Central memory CD8-positive, alpha-beta T cell (primary cell): Measurements from ENCODE around the gene REX1BD.

Experiments used
- ATAC-seq: fragments of 150-1000 bp; cut with Tn5 transposase; replicated peaks from 2 replicates; pipeline ENCODE4 v1.10.0; 2022; ENCODE audit warnings: mild to moderate bottlenecking, moderate FRiP score, moderate number of reproducible peaks; ENCODE audit not compliant: poor library complexity, severe bottlenecking; ENCODE audit errors: extremely low read depth
- DNase-seq, 2 donors: peaks; one replicate each; pipeline ENCODE4 v3.0.0; 2021; ENCODE audit warnings: low spot score in 2 of 2
- H3K27ac Mint-ChIP-seq: one replicate; pipeline ENCODE4 v1.8.0; 2022; ENCODE audit warnings: low read depth, mild to moderate bottlenecking, moderate library complexity, mixed read lengths
- H3K27me3 Mint-ChIP-seq: one replicate; pipeline ENCODE4 v1.8.0; 2022; ENCODE audit warnings: mixed read lengths
- H3K36me3 Mint-ChIP-seq: one replicate; pipeline ENCODE4 v1.8.0; 2022; ENCODE audit warnings: mild to moderate bottlenecking, moderate library complexity, mixed read lengths; ENCODE audit not compliant: insufficient read depth
- H3K4me1 Mint-ChIP-seq: one replicate; pipeline ENCODE4 v1.8.0; 2022; ENCODE audit warnings: mixed read lengths
- H3K4me3 Mint-ChIP-seq: one replicate; pipeline ENCODE4 v1.8.0; 2022; ENCODE audit warnings: mild to moderate bottlenecking, moderate library complexity, mixed read lengths
- H3K9me3 Mint-ChIP-seq: one replicate; pipeline ENCODE4 v1.8.0; 2022; ENCODE audit warnings: mixed read lengths

The REX1BD gene

DNA sequence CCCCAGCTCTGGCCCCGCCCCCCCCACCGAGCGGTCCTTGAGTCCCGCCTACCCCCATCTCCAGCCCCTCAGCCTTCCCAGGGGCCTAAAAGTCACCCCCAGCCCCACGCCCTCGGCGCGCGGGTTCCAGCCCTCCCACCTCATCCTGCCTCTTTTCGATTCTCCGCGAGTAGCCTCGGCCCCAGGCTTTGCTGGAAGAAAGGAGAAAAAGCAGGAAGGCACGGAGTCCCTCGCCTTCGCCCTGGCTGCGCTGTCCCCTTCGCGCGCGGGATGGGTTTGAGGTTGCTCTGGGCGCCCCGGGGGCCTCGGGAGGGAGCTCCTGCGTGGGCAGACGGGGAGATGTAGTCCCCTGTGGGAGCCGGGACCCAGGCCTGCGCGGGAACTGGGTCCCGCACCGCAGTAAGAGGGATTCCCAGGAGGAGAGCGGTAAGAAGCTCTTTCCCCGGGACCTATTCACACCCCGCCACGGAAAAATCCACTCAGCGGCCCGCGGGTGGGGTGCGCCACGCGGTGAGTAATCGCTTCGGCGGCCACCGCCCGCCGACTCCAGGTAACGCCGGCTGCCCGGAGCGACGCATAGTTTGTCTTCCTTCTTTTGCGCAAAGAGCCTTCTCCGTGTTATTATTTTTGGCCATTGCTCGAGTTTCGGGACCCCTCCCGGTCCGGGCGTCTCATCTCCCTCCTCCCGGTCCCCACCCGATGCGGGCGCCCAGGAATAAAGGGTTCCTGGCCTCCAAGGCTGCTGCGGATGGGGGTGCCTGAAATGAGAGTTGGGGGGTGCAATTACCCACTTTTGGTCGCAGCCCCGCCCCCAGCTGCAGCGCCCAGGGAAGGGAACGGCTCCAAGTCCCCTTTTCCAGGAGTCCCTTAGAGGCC, 18.9 kb downstream of the REX1BD start:
- Mint-ChIP-seq H3K27me3 (peaks cover 81% of the 10 kb centered on the region), H3K4me3 (peak overlapping the region; percentile 37), H3K27ac (peak overlapping the region; percentile 35), H3K36me3 (peaks cover 3% of the 10 kb centered on the region), H3K4me1 (peaks cover 23% of the 10 kb centered on the region), H3K9me3 (no peaks in the 10 kb centered on the region)
- ATAC-seq: no peak
- DNase-seq: no peak

- peak overlapping the region; percentile 35 for H3K27ac Mint-ChIP-seq
- H3K9me3 Mint-ChIP-seq: no peaks in the 10 kb centered on the region
- H3K27me3 Mint-ChIP-seq: peaks cover 81% of the 10 kb centered on the region
- H3K4me1 Mint-ChIP-seq: peaks cover 23% of the 10 kb centered on the region
- peak overlapping the region; percentile 25 for H3K4me3 Mint-ChIP-seq
- H3K36me3 Mint-ChIP-seq: peaks cover 5% of the 10 kb centered on the region
- DNase-seq (no peak), ATAC-seq (no peak)
Measured at GRCh38 chr19:18608102-18608804, 19.7 kb downstream of the REX1BD start.

- H3K4me1 Mint-ChIP-seq: peaks cover 26% of the 10 kb centered on the region
- no peak overlapping the region for H3K4me3 Mint-ChIP-seq
- no peak overlapping the region for H3K27ac Mint-ChIP-seq
- ATAC-seq: no peak
- H3K9me3 Mint-ChIP-seq: no peaks in the 10 kb centered on the region
- peaks cover 84% of the 10 kb centered on the region for H3K27me3 Mint-ChIP-seq
- H3K36me3 Mint-ChIP-seq: peaks cover 6% of the 10 kb centered on the region
- DNase-seq: no peak
Measured at GRCh38 chr19:18608805-18609716, 20.5 kb downstream of the REX1BD start.

GRCh38 chr19:18609717-18610051, 21.1 kb downstream of the REX1BD start:
- peaks cover 86% of the 10 kb centered on the region for H3K27me3 Mint-ChIP-seq
- peaks cover 6% of the 10 kb centered on the region for H3K36me3 Mint-ChIP-seq
- DNase-seq (no peak), ATAC-seq (no peak)
- H3K4me3 Mint-ChIP-seq: no peak overlapping the region
- no peak overlapping the region for H3K27ac Mint-ChIP-seq
- H3K4me1 Mint-ChIP-seq: peaks cover 26% of the 10 kb centered on the region
- no peaks in the 10 kb centered on the region for H3K9me3 Mint-ChIP-seq

- no peak for DNase-seq
- Mint-ChIP-seq H3K4me1 (peaks cover 24% of the 10 kb centered on the region), H3K4me3 (no peak overlapping the region), H3K27me3 (peaks cover 86% of the 10 kb centered on the region), H3K27ac (no peak overlapping the region), H3K36me3 (peaks cover 5% of the 10 kb centered on the region), H3K9me3 (no peaks in the 10 kb centered on the region)
- ATAC-seq: no peak
Measured at GRCh38 chr19:18610245-18610555, 21.6 kb downstream of the REX1BD start.

- peaks cover 3% of the 10 kb centered on the region for H3K36me3 Mint-ChIP-seq
- peak overlapping the region; percentile 54 for H3K4me3 Mint-ChIP-seq
- no peaks in the 10 kb centered on the region for H3K9me3 Mint-ChIP-seq
- H3K27ac Mint-ChIP-seq: no peak overlapping the region
- H3K27me3 Mint-ChIP-seq: peaks cover 86% of the 10 kb centered on the region
- H3K4me1 Mint-ChIP-seq: peaks cover 20% of the 10 kb centered on the region
- DNase-seq: no peak
- ATAC-seq: no peak
Measured at GRCh38 chr19:18610556-18611326, 22.1 kb downstream of the REX1BD start.

DNA sequence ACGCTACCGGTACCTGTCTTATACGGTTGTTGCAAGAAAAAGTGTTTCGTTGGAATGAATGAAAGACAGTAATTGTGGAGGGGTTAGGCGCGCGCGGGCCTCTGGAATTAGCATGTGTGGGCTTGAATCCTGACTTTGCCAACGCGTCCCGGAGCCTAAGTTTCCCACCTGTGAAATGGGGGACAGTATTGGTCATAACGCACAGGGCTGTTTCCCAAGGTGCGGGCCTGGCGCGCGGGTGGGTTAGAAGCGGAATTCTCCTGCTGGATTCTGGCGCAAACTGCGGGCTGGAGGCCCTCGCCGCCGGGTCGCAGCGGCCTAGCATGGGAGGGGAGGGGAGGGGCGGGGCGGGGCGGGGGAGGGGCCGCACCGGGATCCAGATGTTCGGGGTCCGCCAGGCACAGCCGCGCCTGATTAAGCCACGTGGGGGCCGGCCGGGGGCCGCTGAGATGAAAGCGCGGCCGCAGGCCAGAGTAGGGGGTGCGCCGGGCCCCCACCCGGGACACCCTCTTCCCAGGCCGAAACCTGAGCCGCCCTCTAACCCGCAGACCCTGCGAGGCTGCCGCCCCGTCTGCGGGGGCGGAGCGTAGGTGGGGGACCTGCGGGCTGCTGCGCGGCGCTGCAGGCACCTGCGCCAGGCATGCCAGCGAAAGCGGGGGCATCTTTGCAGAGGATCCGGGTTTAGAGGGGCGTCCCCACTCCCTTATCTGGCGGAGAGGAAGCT, 22.9 kb downstream of the REX1BD start:
- Mint-ChIP-seq H3K4me1 (peaks cover 20% of the 10 kb centered on the region), H3K27ac (no peak overlapping the region), H3K36me3 (peaks cover 3% of the 10 kb centered on the region), H3K4me3 (peak overlapping the region; percentile 76), H3K27me3 (peaks cover 93% of the 10 kb centered on the region), H3K9me3 (no peaks in the 10 kb centered on the region)
- no peak for DNase-seq
- peak; percentile 34 for ATAC-seq

DNA sequence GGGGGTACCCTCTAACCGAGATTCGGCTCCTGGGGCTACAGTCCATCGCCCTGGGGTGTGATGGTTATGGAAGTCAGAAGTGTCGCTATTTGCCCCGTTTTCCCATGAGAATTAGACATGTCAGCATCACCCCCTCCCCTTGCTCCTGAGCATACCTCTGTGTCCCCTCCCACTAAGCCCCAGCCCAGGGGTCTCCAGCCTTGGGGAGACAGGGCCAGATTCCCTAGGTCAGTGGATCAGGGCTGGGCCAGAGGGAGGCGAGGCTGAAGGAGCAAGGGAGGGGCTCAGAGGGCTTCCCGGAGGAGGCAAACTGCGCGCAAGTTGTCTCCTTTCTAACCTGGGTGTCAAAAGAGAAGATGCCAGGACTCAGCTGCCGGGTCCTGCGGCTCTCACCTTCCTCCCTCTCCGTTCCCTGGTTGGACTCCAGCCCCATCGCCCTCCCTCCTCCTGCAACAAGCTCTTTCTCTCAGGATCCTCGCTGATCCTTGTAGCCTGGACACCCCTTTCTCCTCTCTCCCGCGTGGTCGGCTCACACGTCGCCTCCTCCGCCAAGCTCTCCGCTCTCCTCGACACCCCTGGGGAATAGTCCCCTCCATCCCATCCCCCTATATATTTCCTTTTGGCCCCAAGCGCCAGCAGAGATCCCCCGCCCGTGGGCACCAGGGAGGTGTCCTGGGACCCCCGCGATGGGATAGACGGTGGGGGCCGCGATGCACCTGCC, 23.6 kb downstream of the REX1BD start:
- Mint-ChIP-seq H3K4me3 (peak overlapping the region; percentile 76), H3K9me3 (no peaks in the 10 kb centered on the region), H3K27ac (no peak overlapping the region), H3K4me1 (peaks cover 20% of the 10 kb centered on the region), H3K27me3 (peaks cover 99% of the 10 kb centered on the region), H3K36me3 (peaks cover 3% of the 10 kb centered on the region)
- DNase-seq: no peak
- ATAC-seq: no peak

DNA sequence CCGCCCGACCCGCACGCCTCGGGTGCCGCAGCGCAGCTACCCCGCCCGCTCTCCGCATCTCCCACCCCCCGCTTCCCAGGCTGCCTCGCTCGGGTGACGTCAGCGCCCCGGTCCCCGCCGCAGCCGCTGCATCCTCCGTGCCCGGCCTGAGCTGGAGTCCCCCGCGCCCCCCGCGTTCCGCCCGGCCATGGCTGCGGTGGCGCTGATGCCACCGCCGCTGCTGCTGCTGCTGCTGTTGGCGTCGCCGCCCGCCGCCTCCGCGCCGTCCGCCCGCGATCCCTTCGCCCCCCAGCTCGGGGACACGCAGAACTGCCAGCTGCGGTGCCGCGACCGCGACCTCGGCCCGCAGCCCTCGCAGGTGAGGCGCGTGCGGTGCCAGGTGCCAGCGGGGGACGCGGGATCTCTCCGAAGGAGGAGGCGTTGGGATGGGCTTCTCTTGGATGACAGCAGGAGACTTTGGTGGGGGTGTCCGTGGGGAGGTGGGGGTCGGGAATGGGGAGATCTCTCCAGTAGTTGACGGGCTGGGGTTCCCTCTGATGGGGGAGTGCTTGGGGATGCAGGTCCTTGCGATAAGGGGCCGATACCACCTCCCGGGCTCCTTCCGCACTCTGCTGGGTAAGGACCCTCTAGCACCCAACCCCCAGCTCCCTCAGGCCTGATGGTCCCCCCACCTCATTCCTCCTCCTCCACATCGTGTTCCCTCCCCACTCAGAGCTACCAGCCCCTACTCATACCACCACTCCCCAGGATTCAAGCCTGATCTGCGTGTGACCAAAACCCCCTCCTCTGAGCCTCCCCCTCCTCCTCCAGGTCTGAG, 24.4 kb downstream of the REX1BD start, which contains the start of gene TMEM59L:
TMEM59L (plus strand) TSS at position 99 of the 817 bp plus-strand sequence; CDS start at position 188, 89 bp downstream.
- ATAC-seq (peak; percentile 52), DNase-seq (peak in 1 of 2 donors; percentile 23)
- peaks cover 99% of the 10 kb centered on the region for H3K27me3 Mint-ChIP-seq
- H3K4me3 Mint-ChIP-seq: peak within 1 kb of the TSS; percentile 76
- H3K36me3 Mint-ChIP-seq: peaks cover 3% of the 10 kb centered on the region
- H3K27ac Mint-ChIP-seq: no peak within 1 kb of the TSS
- H3K9me3 Mint-ChIP-seq: no peaks in the 10 kb centered on the region
- H3K4me1 Mint-ChIP-seq: peaks cover 20% of the 10 kb centered on the region

DNA sequence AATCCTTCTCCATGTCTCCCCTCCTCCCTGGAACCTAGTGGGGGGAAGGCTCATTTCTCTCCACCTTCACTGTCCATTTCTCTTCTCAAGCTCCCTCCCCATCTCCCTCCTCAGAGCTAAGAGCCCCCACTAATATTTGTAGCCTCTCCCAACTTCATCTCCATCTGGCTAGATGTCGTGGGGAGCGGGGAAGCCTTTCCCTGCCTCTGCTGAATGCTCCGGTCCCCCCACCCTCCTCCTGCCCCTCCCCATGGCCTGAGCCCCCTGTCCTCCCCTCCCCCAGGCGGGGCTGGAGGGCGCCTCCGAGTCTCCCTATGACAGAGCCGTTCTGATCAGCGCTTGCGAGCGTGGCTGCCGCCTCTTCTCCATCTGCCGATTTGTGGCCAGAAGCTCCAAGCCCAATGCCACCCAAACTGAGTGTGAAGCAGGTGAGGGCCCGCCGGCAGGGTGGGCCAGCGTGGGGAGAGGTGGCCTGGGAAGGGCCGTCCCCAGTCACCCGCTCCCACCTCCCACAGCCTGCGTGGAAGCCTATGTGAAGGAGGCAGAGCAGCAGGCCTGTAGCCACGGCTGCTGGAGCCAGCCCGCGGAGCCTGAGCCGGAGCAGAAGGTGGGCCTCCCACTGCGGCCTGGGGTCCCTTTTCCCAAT, 25.1 kb downstream of the REX1BD start:
- peak overlapping the region; percentile 76 for H3K4me3 Mint-ChIP-seq
- H3K9me3 Mint-ChIP-seq: no peaks in the 10 kb centered on the region
- peaks cover 20% of the 10 kb centered on the region for H3K4me1 Mint-ChIP-seq
- H3K27ac Mint-ChIP-seq: no peak overlapping the region
- ATAC-seq (no peak), DNase-seq (no peak)
- peaks cover 95% of the 10 kb centered on the region for H3K27me3 Mint-ChIP-seq
- peaks cover 3% of the 10 kb centered on the region for H3K36me3 Mint-ChIP-seq
